Stimulated activated CD4-positive, alpha-beta T cell treated with anti-CD3 and anti-CD28 coated beads, Interleukin-12 subunit alpha, Interleukin-12 subunit beta, amount 100 ng/mL, for 48 hours (primary cell): Measurements from ENCODE around the gene IL23R.
"Not testable (repeated sequence)": the region's sequence is repeated elsewhere in the genome, so short reads cannot be mapped to it uniquely, and the experiment has no call there.

ENCODE experiments used
- DNase-seq, 3 donors: peaks; one replicate each; pipeline ENCODE4 v3.0.0-alpha.2; 2020; ENCODE audit warnings: low read depth in 2 of 3, low spot score in 1 of 3

The IL23R gene

GRCh38 chr1:67166196-67166595 is at the start of gene IL23R:
Gene IL23R (plus strand): TSS chr1:67166454. CDS start chr1:67168121, 1,667 bp downstream.
- DNase-seq, result peak in 1 of 3 donors; percentile 59

DNA sequence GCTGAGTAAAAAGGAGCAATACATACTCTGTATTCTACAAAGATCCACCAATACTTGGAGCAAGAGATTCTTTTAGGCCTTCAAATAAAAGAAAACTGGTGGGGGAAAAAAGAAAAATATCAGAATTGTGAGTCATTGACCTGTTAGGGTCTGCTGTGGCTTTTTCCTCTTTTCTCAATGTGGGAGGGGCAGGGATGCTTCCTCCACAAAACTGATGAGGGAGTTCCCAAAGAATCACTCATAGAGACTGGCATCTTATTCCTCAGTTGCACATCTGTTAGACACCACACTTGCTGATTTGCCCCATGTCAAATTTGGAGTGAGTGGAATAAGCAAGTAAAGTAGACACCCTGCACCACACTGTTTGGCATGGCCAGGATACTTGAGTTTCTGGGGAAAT is 48.1 kb upstream of the IL23R start:
- no peak for DNase-seq

GRCh38 chr1:67118646-67119045 is 47.6 kb upstream of the IL23R start:
- no peak for DNase-seq

DNA sequence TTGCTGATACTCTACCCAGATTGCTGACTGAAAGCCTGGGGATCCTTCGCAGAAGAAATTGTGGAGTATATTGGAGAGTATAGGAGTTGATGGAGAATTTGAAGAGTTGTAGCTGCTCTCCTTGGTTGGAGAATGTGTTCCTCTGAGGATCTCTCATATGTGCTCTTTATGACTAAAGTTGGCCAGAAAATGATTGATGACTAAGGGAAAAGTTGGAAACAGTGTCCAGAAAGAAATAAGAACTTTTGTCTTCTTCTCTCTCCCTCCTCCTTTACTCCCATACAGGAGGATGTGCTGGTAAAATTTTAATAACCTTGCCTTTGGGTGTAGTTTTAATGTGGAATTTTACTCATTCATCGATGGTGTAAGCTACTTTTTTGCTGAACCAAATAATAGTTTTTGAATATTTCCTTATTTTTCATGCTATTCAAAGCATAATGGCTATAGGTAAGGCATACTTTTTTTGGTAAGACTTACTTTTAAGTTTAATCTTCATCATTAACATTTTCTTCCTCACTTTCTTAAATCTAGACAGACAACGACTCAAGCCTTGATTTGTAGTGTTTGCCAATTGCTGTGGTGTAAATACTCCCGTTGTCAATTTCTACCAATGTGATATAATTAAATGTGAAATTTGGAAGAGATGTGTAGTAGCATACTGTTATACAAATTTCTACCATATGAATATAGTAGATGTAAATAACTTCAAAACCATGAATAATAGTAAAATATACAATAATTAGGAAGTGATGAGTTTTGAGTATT is 45.2 kb upstream of the IL23R start:
- no peak for DNase-seq

DNA sequence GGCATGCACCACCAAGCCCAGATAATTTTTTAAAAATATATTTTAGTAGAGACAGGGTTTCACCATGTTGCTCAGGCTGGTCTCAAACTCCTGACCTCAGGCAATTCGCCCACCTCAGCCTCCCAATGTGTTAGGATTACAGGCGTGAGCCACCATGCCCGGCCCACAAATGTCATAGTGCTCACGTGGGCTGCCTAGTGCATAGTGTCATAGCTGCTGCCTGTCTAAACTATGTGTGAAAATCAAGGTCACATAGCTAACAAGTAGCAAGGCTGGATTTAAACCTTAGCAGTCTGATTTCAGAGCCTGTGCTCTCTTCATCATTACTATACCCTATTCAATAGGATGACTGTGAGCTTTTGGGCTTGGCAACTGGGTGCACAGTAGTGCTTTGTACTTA is 41.8 kb upstream of the IL23R start:
- DNase-seq, result no peak

DNA sequence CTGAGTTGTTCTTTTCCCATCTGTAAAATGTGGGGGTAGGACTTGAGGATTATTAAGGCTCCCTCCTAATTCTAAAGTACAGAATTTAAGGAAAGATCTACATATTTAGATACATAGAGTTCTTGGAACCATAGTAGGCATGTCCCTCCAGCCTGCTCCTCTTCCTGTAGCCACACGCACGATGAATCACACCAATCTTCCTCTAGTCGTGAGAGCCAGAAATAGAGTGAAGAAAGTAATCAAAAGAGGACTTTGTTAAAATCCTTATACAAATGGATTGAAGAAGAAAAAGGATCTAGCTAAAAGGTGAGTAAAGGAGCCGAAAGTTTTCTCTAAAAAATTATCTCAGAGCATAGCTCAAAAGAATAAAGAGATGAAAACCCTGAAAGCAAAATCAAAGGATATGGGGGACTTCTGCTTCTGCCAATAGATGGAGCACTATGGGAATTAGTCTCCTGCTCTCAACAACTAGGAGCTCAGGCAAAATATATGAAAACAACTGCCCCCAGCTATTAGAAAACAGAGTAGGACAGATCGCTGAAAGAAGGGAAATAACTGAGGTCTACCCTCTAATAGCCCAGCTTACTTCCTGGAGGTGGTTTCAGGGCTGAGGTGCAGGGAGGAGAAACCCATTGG is 40.0 kb upstream of the IL23R start:
- DNase-seq, result no peak

GRCh38 chr1:67126974-67127373 is 39.3 kb upstream of the IL23R start:
- DNase-seq, result no peak

DNA sequence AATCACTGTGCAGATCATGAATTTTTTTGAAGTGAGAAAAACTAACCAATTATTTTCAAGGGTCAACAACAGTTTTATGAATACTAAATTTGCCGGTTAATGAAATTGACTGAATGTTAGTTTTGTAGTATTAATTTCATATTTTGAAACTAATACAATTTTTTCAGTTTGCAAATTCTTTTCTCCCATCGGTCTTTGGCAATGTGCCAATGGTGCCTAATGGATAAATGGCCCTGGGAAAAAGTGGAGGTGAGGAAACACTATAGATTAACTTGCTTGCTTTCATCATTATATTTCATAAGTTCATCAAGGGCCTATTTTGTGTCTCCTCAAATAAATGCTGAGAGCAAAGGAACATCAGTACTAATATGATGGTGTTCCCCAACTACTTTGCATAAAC is 35.6 kb upstream of the IL23R start:
- no peak for DNase-seq

DNA sequence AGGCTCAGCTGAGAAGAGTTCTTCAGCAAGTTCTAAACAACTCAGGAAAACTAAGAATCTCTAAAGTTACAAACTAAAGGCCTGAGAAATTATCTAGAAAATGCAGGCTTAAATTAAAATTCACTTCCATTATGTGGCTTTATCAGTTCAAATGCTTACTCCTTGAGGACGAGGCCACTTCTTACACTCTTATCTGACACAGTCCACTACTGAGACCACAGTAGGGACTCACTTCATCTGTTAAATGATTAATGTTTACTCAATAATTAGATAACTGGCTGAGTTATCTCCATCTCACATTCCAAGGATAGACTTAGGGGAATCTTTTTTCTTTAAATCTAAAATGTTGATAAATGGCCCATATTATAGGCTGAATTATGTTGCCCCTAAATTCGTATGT is 33.1 kb upstream of the IL23R start:
- no peak for DNase-seq

GRCh38 chr1:67134695-67135094 is 31.6 kb upstream of the IL23R start, which contains the start of gene C1orf141:
Gene C1orf141 (minus strand): TSS chr1:67134970. CDS start chr1:67127240, 7,730 bp downstream.
- DNase-seq, result no peak

DNA sequence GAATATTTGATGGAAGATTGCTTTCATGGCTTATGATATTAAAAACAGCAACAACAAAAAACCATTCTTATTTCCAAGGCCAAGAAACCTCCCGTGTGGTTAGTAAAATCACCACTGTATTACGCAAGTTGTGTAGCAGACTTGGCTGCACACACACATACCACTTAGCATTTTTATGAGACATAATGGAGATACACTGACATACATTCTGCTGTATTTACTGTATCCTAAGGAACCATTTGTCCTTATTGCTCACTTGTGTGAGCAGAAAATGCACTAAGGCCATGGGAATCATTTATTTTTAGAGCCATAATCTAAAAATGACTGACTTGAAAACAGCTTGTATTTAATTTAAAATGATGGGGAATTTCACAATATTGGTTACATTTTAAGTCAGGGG is 30.9 kb upstream of the IL23R start:
- DNase-seq, result no peak

DNA sequence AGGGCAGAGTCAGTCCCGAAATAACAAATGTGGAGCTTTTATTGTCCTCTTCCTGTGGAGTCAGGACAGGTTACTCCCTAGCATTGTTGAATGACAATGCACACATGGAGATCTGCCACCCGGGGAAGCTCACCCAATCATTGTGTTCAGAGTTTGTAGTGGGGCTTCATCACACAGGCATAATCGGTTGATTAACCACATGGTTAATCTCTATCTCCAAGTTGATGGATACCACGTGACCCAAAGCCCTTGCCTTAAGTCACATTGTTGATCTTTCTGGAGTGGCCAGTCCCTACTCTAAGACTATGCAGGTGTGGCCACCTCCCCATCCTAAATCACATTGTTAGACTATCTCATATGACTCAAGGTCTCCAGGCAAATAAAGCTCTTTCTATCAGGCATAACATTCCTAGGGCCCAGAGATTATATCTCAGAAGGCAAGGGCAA is 28.9 kb upstream of the IL23R start:
- DNase-seq, result no peak

- no peak for DNase-seq
These were observed 27.3 kb upstream of the IL23R start for GRCh38 chr1:67138813-67139499.

- no peak for DNase-seq
These were observed 25.8 kb upstream of the IL23R start for GRCh38 chr1:67140460-67140859.

DNA sequence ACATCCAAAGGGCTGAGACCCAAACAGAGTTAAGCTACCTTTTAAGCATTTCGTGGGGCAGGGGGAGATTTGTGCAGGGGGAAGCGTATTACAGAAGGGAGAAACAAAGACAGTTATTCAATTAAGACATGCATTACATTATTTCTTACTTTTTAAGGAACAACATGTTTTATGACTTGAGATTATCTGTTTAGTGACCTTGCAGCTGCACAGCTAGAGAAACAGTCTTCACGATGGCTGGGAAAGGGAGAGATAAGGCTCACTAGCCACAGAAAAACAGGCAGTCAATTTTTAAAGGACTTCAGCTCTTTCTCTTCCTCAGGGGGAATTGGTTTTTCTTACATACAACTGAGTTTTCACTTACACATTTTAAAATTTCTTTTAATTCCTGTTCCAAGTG is 24.4 kb upstream of the IL23R start:
- DNase-seq, result not testable (repeated sequence)

DNA sequence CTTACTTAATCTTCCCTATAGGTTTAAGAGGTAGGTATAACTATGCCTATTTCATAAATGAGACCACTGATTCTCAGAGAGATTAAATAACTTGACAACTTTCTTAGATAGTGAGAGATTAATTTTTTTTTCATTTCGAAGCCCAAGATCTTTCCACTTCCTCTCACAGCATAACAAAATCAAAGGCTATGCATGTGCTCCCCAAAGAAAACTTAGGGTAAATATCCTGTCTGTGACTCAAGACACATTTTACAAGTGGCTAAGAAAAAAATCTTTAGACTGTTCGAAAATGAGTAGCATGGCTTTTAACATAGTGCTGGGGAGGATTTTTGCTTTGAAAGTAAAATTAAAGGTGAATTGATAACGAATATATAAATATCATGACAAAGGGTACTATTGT is 23.3 kb upstream of the IL23R start:
- no peak for DNase-seq

DNA sequence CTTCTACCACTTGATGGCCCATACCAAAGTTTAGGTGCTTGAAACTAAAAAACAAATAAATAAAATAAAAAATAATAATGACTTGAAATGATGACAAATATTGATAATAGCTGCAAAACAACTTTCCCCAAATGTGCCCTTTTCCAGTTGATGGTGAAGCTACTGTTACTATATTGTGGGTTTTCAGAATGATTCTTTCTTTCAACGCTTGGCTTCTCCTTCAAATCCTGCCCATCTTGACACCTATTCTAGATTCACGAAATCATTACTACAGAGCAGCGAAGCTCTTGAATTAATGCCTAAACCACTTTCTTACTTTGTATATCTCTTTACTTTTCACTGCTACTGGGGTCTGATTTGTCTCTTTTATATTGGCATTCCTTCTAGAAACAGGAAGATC is 22.3 kb upstream of the IL23R start:
- no peak for DNase-seq

DNA sequence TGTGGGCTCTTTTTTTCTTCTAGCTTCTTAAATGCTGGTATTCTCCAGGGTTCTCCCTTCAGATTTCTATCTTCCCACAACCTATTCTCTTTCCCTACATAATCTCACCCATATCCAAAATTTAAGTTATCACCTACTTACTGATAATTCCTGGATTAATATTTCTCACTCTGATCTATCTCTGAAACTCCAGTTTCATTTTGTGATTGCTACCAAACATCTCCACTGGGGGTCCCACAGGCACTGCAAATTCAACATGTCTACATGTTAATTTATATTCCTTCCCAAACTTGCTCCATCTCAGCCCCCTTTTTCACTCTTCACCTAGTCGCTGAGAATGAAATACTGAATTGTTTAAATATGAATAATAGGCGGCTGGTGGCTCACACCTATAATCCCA is 21.6 kb upstream of the IL23R start:
- DNase-seq, result no peak

GRCh38 chr1:67146101-67146500 is 20.2 kb upstream of the IL23R start:
- no peak for DNase-seq

- no peak for DNase-seq
These were observed 19.7 kb upstream of the IL23R start for GRCh38 chr1:67146539-67146938.

GRCh38 chr1:67147973-67148372 is 18.3 kb upstream of the IL23R start:
- not testable (repeated sequence) for DNase-seq

GRCh38 chr1:67148516-67149178 is 17.6 kb upstream of the IL23R start:
- DNase-seq, result no peak
